Thyroid gland (tissue), 4 donors: ENCODE results near the gene TRANK1.

ENCODE experiments used
- POLR2A ChIP-seq, 2 donors: fragments of 450-650 bp; IDR thresholded peaks; one replicate each; pipeline ENCODE4 v1.6.1; 2017; ENCODE audit warnings: antibody characterized with exemption in 2 of 2, mild to moderate bottlenecking in 2 of 2, moderate library complexity in 1 of 2
- TF ChIP-seq, protein P1 (sequence below), 6 experiments: fragments of 200-600 bp in 3 of 6; fragments of 450-650 bp in 3 of 6; sonication (generic) in 3 of 6; IDR thresholded peaks; one replicate each; pipeline ENCODE4 v1.5.1; 2016 to 2019; ENCODE audit warnings: antibody characterized with exemption in 6 of 6, mild to moderate bottlenecking in 2 of 6, inconsistent platforms in 1 of 6, moderate library complexity in 1 of 6

DNA sequence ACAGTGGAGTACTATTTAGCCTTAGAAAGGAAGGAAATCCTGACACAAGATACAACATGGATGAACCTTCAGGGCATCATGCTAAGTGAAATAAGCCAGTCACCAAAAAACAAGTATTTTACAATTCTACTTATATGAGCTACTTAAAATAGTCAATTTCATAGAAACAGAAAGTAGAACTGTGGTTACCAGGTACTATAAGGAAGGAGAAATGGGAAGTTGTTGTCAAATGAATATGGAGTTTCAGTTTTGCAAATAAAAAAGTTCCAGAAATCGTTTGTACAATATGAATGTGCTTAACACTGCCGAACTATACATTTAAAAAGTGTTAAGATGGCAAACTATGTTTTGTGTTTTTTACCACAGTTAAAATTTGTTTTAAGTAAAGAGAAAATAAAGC lies 26.8 kb downstream of the TRANK1 start:
- TF ChIP-seq, protein P1, sequence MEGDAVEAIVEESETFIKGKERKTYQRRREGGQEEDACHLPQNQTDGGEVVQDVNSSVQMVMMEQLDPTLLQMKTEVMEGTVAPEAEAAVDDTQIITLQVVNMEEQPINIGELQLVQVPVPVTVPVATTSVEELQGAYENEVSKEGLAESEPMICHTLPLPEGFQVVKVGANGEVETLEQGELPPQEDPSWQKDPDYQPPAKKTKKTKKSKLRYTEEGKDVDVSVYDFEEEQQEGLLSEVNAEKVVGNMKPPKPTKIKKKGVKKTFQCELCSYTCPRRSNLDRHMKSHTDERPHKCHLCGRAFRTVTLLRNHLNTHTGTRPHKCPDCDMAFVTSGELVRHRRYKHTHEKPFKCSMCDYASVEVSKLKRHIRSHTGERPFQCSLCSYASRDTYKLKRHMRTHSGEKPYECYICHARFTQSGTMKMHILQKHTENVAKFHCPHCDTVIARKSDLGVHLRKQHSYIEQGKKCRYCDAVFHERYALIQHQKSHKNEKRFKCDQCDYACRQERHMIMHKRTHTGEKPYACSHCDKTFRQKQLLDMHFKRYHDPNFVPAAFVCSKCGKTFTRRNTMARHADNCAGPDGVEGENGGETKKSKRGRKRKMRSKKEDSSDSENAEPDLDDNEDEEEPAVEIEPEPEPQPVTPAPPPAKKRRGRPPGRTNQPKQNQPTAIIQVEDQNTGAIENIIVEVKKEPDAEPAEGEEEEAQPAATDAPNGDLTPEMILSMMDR (IDR thresholded peaks at IDR 0.05) = no peak
- no peak for TF ChIP-seq POLR2A (IDR thresholded peaks at IDR 0.05)
